NCI-H1048 (cell line): ENCODE measurements around the gene PTBP1.

Source experiments
- DNase-seq: peaks from one replicate; lab custom pipeline; 2025; lab: John Stamatoyannopoulos, UW

The PTBP1 gene

GRCh38 chr19:796692-797527 is at the start of gene PTBP1:
PTBP1 (plus strand) TSS chr19:797452; CDS start chr19:797498, 46 bp downstream.
- DNase-seq = peak; percentile 100

DNA sequence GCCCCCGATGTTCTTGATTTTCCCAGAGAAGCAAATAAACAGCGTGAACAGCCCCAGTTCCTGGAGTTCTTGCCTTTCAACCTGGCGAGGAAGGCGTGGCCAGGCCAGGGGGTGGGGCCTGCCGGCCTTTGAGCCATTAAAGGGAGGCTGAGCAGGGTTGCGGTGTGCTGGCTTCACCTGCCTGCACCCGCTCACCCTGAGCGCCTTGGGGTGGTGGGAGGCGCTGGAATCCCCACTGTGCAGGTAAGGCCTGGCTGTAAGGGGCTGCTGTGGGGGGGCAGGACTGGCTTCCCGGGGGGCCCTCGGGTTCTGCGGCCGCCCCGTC is 49.0 kb upstream of the PTBP1 start:
- no peak for DNase-seq

GRCh38 chr19:749811-750210 is 47.4 kb upstream of the PTBP1 start:
- DNase-seq = no peak

- no peak for DNase-seq
Measured at GRCh38 chr19:750640-751423, 46.4 kb upstream of the PTBP1 start, which contains the start of gene MISP. MISP (plus strand) TSS chr19:751112; CDS start chr19:756947, 5,835 bp downstream.

DNA sequence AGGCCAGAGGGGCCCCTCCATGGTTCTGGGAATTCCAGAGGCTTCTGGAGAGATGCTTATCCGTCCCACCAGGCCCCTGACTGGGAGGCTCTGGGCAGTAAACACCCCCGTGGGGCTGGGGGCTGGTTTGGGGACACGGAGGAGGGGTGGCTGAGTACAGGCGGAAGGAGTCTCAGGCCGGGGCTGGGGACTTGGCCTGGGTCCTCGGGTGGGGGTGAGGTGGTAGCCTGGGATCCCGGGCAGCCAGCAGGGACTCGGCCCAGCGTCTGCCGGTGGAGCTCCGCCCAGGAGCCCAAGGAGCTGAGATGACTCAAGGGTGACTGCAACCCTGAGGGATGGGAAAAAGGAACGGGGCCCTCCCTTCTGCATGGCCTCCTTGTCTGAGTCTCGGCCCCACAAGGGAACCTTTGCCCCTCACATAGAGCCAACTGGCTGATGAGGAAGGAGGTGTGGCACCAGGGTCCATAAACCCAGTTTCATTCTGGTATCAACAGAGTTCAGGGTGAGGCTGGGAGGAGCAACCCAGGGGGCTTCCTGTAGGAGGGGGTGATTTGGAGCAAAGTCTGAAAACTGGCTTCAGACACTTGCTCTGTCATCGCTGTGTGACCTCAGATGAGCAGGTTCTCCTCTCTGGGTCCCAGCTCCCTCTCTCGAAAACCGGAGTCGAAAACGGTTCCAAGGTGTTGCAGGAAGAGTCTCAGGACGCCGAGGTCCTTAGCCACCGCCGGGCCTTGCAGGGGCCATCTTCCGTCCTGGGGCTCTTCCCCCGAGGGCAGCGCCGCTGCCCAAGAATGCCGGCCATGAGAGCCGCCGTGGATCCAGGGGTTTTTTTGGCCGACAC is 45.5 kb upstream of the PTBP1 start:
- no peak for DNase-seq

GRCh38 chr19:752652-753517 is 44.4 kb upstream of the PTBP1 start:
- DNase-seq = no peak

DNA sequence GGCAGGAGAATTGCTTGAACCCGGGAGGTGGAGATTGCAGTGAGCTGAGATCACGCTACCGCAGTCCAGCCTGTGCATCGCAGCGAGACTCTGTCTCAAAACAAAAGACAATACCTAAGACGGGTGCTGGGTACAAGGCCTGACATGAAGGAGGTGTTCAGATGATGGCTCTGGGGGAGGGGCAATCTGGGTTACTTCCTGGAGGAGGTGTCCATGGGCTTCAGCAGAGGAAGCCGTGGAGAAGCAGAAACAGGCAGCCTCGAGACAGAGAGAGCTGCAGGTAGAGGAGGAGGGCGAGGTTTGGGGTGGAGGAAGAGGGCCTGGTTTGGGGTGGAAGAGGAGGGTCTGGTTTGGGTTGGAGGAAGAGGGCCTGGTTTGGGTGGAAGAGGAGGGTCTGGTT is 42.7 kb upstream of the PTBP1 start:
- no peak for DNase-seq

DNA sequence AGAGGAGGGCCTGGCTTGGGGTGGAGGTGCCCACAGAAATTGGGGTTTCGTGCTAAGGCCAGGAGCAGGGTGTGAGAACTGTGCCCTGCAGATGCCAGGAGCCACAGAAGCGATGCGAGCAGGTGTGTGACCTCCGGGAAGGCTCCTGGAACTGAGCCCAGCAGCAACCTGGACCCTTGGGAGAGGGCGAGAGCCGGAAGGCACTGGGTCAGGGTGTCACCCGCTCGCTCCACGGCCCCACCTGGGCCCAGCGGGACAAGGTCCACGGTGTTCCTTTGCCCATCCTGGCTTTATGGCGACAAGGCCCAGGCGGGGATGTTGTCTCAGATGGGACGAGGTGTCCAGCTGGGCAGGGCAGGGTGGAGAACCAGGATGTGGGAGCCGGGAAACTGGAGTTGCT is 42.2 kb upstream of the PTBP1 start:
- no peak for DNase-seq

GRCh38 chr19:756236-756635 is 41.0 kb upstream of the PTBP1 start:
- DNase-seq = peak; percentile 51

DNA sequence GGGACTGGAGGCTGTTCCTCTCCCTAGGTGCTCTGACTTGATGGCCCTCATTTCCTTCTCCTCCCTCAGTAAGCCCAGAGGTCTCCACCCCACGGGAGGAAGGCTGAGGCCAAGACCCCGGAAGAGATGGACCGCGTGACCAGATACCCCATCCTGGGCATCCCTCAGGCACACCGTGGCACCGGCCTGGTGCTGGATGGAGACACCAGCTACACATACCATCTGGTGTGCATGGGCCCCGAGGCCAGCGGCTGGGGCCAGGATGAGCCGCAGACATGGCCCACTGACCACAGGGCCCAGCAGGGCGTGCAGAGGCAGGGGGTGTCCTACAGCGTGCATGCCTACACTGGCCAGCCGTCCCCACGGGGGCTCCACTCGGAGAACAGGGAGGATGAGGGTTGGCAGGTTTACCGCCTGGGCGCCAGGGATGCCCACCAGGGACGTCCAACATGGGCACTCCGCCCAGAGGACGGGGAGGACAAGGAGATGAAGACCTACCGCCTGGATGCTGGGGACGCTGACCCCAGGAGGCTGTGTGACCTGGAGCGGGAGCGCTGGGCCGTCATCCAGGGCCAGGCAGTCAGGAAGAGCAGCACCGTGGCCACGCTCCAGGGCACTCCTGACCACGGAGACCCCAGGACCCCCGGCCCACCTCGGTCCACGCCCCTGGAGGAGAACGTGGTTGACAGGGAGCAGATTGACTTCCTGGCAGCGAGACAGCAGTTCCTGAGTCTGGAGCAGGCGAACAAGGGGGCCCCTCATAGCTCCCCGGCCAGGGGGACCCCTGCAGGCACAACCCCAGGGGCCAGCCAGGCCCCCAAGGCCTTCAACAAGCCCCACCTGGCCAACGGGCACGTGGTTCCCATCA is 40.2 kb upstream of the PTBP1 start:
- DNase-seq = no peak

DNA sequence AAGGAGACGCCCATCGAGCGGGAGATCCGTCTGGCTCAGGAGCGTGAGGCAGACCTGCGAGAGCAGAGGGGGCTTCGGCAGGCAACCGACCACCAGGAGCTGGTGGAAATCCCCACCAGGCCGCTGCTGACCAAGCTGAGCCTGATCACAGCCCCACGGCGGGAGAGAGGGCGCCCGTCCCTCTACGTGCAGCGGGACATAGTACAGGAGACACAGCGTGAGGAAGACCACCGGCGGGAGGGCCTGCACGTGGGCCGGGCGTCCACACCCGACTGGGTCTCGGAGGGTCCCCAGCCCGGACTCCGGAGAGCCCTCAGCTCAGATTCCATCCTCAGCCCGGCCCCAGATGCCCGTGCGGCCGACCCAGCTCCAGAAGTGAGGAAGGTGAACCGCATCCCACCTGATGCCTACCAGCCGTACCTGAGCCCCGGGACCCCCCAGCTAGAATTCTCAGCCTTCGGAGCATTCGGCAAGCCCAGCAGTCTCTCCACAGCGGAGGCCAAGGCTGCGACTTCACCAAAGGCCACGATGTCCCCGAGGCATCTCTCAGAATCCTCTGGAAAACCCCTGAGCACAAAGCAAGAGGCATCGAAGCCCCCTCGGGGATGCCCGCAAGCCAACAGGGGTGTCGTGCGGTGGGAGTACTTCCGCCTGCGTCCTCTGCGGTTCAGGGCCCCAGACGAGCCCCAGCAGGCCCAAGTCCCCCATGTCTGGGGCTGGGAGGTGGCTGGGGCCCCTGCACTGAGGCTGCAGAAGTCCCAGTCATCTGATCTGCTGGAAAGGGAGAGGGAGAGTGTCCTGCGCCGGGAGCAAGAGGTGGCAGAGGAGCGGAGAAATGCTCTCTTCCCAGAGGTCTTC is 39.2 kb upstream of the PTBP1 start:
- DNase-seq = no peak

DNA sequence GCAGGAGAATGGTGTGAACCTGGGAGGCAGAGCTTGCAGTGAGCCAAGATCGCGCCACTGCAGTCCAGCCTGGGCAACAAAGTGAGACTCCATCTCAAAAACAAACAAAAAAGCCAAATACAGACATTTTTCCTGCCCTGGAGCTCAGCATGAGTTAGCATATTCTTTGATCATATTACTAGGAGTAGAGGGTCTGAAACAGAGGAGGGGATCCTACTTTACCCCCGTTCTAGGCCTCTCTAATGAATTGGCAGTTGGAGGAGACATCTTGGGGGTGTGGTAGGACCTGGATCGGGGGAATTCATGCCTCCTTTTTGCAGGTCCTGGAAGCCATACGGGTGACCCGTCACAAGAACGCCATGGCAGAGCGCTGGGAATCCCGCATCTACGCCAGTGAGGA is 34.1 kb upstream of the PTBP1 start:
- no peak for DNase-seq

- no peak for DNase-seq
Measured at GRCh38 chr19:763869-764268, 33.4 kb upstream of the PTBP1 start.

GRCh38 chr19:764301-764700 is 33.0 kb upstream of the PTBP1 start:
- no peak for DNase-seq

- no peak for DNase-seq
Measured at GRCh38 chr19:765179-765738, 32.0 kb upstream of the PTBP1 start.

DNA sequence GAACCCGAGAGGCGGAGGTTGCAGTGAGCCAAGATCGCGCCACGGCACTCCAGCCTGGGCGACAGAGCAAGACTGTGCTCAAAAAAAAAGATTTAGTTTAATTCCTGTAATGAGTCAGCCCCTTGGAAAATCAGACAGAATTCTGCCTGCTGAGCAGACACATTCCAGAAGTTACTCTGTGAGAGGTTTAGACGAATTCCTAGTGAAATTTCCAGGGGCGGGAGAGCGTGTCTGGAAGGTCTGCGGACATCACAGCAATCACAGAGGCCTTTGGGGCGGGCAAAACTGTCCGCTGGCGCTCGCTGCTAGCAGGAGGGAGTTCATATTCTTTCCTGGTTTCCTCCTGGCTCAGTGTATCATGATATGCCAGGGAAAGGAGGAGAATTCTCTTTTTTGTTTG is 28.8 kb upstream of the PTBP1 start:
- DNase-seq = no peak

DNA sequence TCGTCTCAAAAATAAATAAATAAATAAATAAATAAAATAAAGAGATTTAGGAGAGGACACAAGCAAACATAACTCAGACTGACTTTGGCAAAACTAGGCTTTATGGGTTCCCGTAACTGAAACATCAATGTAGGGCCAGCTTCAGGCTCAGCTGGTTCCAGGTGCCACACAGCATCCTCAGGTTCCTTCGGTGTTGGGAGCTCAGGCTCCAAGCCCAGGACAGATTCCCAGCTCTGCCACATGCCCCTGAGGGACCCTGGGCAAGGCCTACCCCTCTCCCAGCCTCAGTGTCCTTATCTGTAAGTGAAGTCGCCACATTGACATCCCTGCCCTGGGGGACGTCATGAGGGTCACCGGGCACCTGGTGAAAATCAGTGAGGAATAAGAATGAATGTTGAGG is 27.6 kb upstream of the PTBP1 start:
- no peak for DNase-seq

DNA sequence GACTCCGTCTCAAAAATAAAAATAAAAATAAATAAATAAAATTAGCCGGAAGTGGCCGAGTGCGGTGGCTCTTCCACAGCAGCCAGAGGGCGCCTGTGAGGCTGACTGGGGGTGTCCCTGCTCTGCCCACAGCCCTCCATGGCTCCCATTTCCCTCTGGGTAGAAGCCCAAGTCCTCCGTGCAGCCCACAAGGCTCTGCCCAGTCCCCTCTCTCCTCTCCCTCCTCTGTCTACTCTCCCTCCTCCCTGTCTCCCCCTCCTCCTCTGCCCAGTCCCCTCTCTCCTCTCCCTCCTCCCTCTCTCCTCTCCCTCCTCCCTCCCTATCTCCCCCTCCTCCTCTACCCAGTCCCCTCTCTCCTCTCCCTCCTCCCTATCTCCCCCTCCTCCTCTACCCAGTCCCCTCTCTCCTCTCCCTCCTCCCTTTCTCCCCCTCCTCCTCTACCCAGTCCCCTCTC is 25.9 kb upstream of the PTBP1 start:
- DNase-seq = no peak

DNA sequence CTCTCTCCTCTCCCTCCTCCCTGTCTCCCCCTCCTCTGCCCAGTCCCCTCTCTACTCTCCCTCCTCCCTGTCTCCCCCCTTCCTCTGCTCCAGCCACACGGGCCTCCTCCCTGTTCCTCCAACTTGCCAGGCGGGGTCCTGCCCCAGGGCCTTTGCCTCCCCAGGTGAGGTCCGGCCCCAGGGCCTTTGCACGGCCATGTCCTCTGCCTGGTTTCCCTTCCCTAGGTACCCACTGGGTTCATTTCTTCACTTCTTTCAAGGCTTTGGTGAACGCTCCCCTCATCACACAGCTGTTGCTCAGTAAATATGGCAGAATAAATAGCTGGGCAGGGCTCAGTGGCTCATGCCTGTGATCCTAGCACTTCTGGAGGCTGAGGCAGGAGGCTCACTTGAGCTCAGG is 25.2 kb upstream of the PTBP1 start:
- no peak for DNase-seq
